Trophoblast cell (in vitro differentiated cells and primary cell): ENCODE measurements around the gene ZNF592.

Experiments
- DNase-seq, 2 donors: peaks; one replicate each; pipeline ENCODE4 v3.0.0-alpha.2; 2016
- H2AFZ ChIP-seq: 2 replicates; pipeline ENCODE4 v1.6.1; 2013; ENCODE audit warnings: low read length, moderate library complexity, mild to moderate bottlenecking; ENCODE audit not compliant: insufficient read depth, poor library complexity
- H2AK5ac ChIP-seq: 2 replicates; pipeline ENCODE4 v1.6.1; 2013; ENCODE audit warnings: mild to moderate bottlenecking, low read length
- H2BK120ac ChIP-seq: 2 replicates; pipeline ENCODE4 v1.6.1; 2013; ENCODE audit warnings: low read length, mild to moderate bottlenecking, moderate library complexity; ENCODE audit not compliant: insufficient read depth, poor library complexity
- H2BK12ac ChIP-seq: 2 replicates; pipeline ENCODE4 v1.6.1; 2013; ENCODE audit warnings: mild to moderate bottlenecking, low read length, moderate library complexity
- H2BK5ac ChIP-seq: 2 replicates; pipeline ENCODE4 v1.6.1; 2013; ENCODE audit warnings: low read length, low read depth, moderate library complexity, mild to moderate bottlenecking; ENCODE audit not compliant: poor library complexity
- H3K14ac ChIP-seq: 2 replicates; pipeline ENCODE4 v1.6.1; 2013; ENCODE audit warnings: mild to moderate bottlenecking, low read length
- H3K18ac ChIP-seq: 2 replicates; pipeline ENCODE4 v1.6.1; 2013; ENCODE audit warnings: mild to moderate bottlenecking, low read length
- H3K23ac ChIP-seq: 2 replicates; pipeline ENCODE4 v1.6.1; 2013; ENCODE audit warnings: low read length
- H3K27ac ChIP-seq: 2 replicates; pipeline ENCODE4 v1.5.1; 2013; ENCODE audit warnings: low read depth, mild to moderate bottlenecking, inconsistent platforms, low read length, moderate library complexity
- H3K27me3 ChIP-seq: 2 replicates; pipeline ENCODE4 v1.6.1; 2013; ENCODE audit warnings: inconsistent platforms, mild to moderate bottlenecking, low read length, moderate library complexity; ENCODE audit not compliant: insufficient read depth
- H3K36me3 ChIP-seq, 2 experiments: 1 replicate in 1 of 2; 2 replicates in 1 of 2; pipeline ENCODE4 v1.6.1; 2013; ENCODE audit warnings: low read length in 2 of 2, mild to moderate bottlenecking in 2 of 2, moderate library complexity in 1 of 2; ENCODE audit not compliant: insufficient read depth in 2 of 2, control insufficient read depth in 1 of 2
- H3K4ac ChIP-seq: 2 replicates; pipeline ENCODE4 v1.6.1; 2013; ENCODE audit warnings: low read depth, mild to moderate bottlenecking, low read length, moderate library complexity
- H3K4me1 ChIP-seq, 2 experiments: 1 replicate in 1 of 2; 2 replicates in 1 of 2; pipeline ENCODE4 v1.6.1; 2013; ENCODE audit warnings: low read length in 2 of 2, mild to moderate bottlenecking in 2 of 2, moderate library complexity in 1 of 2; ENCODE audit not compliant: insufficient read depth in 2 of 2, control insufficient read depth in 1 of 2
- H3K4me2 ChIP-seq: 2 replicates; pipeline ENCODE4 v1.6.1; 2013; ENCODE audit warnings: inconsistent platforms, mild to moderate bottlenecking, low read length, moderate library complexity
- H3K4me3 ChIP-seq: 2 replicates; pipeline ENCODE4 v1.5.1; 2013; ENCODE audit warnings: mild to moderate bottlenecking, low read depth, low read length, inconsistent platforms
- H3K79me1 ChIP-seq: one replicate; pipeline ENCODE4 v1.6.1; 2013; ENCODE audit warnings: low read length
- H3K79me2 ChIP-seq: 2 replicates; pipeline ENCODE4 v1.6.1; 2013; ENCODE audit warnings: low read length, mild to moderate bottlenecking; ENCODE audit not compliant: control insufficient read depth, insufficient read depth, poor library complexity
- H3K9ac ChIP-seq: 2 replicates; pipeline ENCODE4 v1.6.1; 2013; ENCODE audit warnings: mild to moderate bottlenecking, low read length
- H3K9me3 ChIP-seq: 2 replicates; pipeline ENCODE4 v1.6.1; 2013; ENCODE audit warnings: low read depth, mild to moderate bottlenecking, control low read depth, inconsistent platforms, low read length; ENCODE audit not compliant: insufficient read depth
- H4K12ac ChIP-seq: 2 replicates; pipeline ENCODE4 v1.6.1; 2013; ENCODE audit warnings: low read depth, mild to moderate bottlenecking, low read length, moderate library complexity
- H4K8ac ChIP-seq: 2 replicates; pipeline ENCODE4 v1.6.1; 2013; ENCODE audit warnings: low read depth, mild to moderate bottlenecking, low read length, moderate library complexity
- H4K91ac ChIP-seq: one replicate; pipeline ENCODE4 v1.6.1; 2013; ENCODE audit warnings: low read depth, mild to moderate bottlenecking, low read length, moderate library complexity
- WGBS: extraction: QIAGEN DNeasy Blood & Tissue Kit; methylation state at CpG from one replicate; pipeline ENCODE4 v1.1.7; 2013; ENCODE audit warnings: missing lambda C conversion rate; ENCODE audit not compliant: insufficient read length, insufficient coverage; ENCODE audit errors: extremely low coverage; 5-methylcytosine and 5-hydroxymethylcytosine counted together

ZNF592 gene

DNA sequence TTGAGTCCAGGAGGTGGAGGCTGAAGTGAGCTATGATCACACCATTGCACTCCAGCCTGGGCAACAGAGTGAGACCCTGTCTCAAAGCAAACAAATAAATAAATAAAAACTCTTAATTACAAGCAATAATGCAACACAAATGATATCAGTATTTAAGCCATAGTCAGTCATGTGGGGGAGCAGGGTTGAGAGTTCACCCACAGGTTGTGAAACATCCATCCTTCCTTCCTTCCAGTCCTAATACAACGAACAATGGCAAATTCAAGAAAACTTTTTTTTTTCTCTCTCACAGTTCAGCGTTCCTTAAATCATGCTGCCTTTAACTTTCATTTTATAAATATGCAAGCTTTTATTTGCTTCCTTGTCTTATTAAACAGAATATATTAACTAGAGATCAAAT is 24.1 kb downstream of the ZNF592 start:
- no CpG with 5 or more reads among the region's 2 CpGs for WGBS
- H3K4me1 ChIP-seq = peaks cover 0 to 3% of the 10 kb centered on the region in 2 experiments
- H2AFZ ChIP-seq = no peak overlapping the region
- no peak overlapping the region for H2BK120ac ChIP-seq
- DNase-seq = no peak
- H2BK5ac ChIP-seq = no peak overlapping the region
- no peak overlapping the region for H3K27ac ChIP-seq
- peak overlapping the region; percentile 27 for H3K4ac ChIP-seq
- H3K18ac ChIP-seq = no peak overlapping the region
- no peak overlapping the region for H4K8ac ChIP-seq
- H3K27me3 ChIP-seq = no peaks in the 10 kb centered on the region
- no peak overlapping the region for H3K4me2 ChIP-seq
- peaks cover 15 to 23% of the 10 kb centered on the region in 2 experiments for H3K36me3 ChIP-seq
- H4K91ac ChIP-seq = no peak overlapping the region
- no peak overlapping the region for H4K12ac ChIP-seq
- H3K4me3 ChIP-seq = no peak overlapping the region
- H3K79me2 ChIP-seq = peaks cover 1% of the 10 kb centered on the region
- no peak overlapping the region for H3K9ac ChIP-seq
- no peak overlapping the region for H2AK5ac ChIP-seq
- H2BK12ac ChIP-seq = no peak overlapping the region
- no peak overlapping the region for H3K23ac ChIP-seq
- no peak overlapping the region for H3K14ac ChIP-seq
- H3K9me3 ChIP-seq = no peaks in the 10 kb centered on the region
- H3K79me1 ChIP-seq = no peaks in the 10 kb centered on the region

- peaks cover 0 to 3% of the 10 kb centered on the region in 2 experiments for H3K4me1 ChIP-seq
- H2BK5ac ChIP-seq = no peak overlapping the region
- no peak overlapping the region for H4K91ac ChIP-seq
- no peak overlapping the region for H2AK5ac ChIP-seq
- H3K23ac ChIP-seq = no peak overlapping the region
- no peak overlapping the region for H3K18ac ChIP-seq
- DNase-seq = no peak
- no CpG with 5 or more reads among the region's 3 CpGs for WGBS
- no peaks in the 10 kb centered on the region for H3K79me2 ChIP-seq
- H3K4me2 ChIP-seq = no peak overlapping the region
- H3K27me3 ChIP-seq = no peaks in the 10 kb centered on the region
- H4K12ac ChIP-seq = no peak overlapping the region
- H3K9me3 ChIP-seq = no peaks in the 10 kb centered on the region
- peaks cover 14 to 26% of the 10 kb centered on the region in 2 experiments for H3K36me3 ChIP-seq
- H3K4me3 ChIP-seq = no peak overlapping the region
- no peak overlapping the region for H2BK120ac ChIP-seq
- no peak overlapping the region for H3K4ac ChIP-seq
- no peak overlapping the region for H3K9ac ChIP-seq
- H3K14ac ChIP-seq = no peak overlapping the region
- H3K79me1 ChIP-seq = no peaks in the 10 kb centered on the region
- no peak overlapping the region for H4K8ac ChIP-seq
- H2AFZ ChIP-seq = no peak overlapping the region
- no peak overlapping the region for H2BK12ac ChIP-seq
- H3K27ac ChIP-seq = no peak overlapping the region
Measured at GRCh38 chr15:84773716-84774115, 25.3 kb downstream of the ZNF592 start.

DNA sequence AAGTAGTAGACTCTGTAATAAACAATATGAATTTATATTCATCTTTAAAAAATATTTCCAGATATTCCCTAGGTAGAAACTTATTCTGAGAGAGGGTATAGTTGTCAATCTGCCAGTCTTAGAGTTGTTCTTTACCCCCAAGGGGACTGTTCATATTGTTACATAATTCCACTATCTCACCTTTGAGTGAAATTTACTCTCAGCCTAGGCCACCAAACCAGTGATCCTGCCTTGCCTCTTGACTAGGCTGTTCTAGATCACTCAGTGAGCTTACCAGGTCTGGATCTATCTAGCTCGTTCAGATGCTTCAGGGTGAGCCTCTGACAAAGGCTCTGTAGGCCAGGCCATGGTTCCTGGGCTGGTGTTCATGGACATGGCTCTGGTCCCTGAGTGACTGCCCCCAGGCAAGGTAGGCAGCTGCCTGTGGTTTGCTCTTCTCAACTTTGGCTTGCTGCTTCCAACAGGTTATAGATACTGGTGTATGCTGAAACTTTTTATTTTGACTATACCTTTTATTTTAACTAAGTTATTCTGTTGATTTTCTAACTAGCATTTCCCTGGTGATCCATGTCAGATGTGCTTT is 27.6 kb downstream of the ZNF592 start:
- H2AK5ac ChIP-seq = no peak overlapping the region
- no peaks in the 10 kb centered on the region for H3K9me3 ChIP-seq
- no peak overlapping the region for H3K23ac ChIP-seq
- no peak overlapping the region for H3K14ac ChIP-seq
- H3K18ac ChIP-seq = no peak overlapping the region
- H3K79me2 ChIP-seq = no peaks in the 10 kb centered on the region
- H3K9ac ChIP-seq = no peak overlapping the region
- no peak overlapping the region for H2AFZ ChIP-seq
- H3K36me3 ChIP-seq = peaks cover 9 to 19% of the 10 kb centered on the region in 2 experiments
- no peak overlapping the region for H4K91ac ChIP-seq
- no peaks in the 10 kb centered on the region for H3K27me3 ChIP-seq
- no peak overlapping the region for H3K27ac ChIP-seq
- no CpG with 5 or more reads among the region's 1 CpG for WGBS
- no peak overlapping the region for H3K4me3 ChIP-seq
- H4K8ac ChIP-seq = no peak overlapping the region
- peaks cover 0 to 3% of the 10 kb centered on the region in 2 experiments for H3K4me1 ChIP-seq
- no peak overlapping the region for H3K4ac ChIP-seq
- no peak overlapping the region for H2BK5ac ChIP-seq
- H3K79me1 ChIP-seq = no peaks in the 10 kb centered on the region
- no peak overlapping the region for H2BK12ac ChIP-seq
- H4K12ac ChIP-seq = no peak overlapping the region
- no peak overlapping the region for H2BK120ac ChIP-seq
- no peak for DNase-seq
- no peak overlapping the region for H3K4me2 ChIP-seq

GRCh38 chr15:84778194-84778593 is 29.8 kb downstream of the ZNF592 start:
- no peak overlapping the region for H2BK12ac ChIP-seq
- no peak overlapping the region for H2AK5ac ChIP-seq
- no peak overlapping the region for H3K14ac ChIP-seq
- no peak overlapping the region for H2BK5ac ChIP-seq
- peaks cover 12 to 22% of the 10 kb centered on the region in 2 experiments for H3K36me3 ChIP-seq
- no peaks in the 10 kb centered on the region for H3K9me3 ChIP-seq
- no peaks in the 10 kb centered on the region for H3K79me2 ChIP-seq
- H3K18ac ChIP-seq = no peak overlapping the region
- H3K79me1 ChIP-seq = no peaks in the 10 kb centered on the region
- peaks cover 0 to 3% of the 10 kb centered on the region in 2 experiments for H3K4me1 ChIP-seq
- no peaks in the 10 kb centered on the region for H3K27me3 ChIP-seq
- H3K4me3 ChIP-seq = no peak overlapping the region
- H4K12ac ChIP-seq = no peak overlapping the region
- no peak overlapping the region for H2BK120ac ChIP-seq
- H4K91ac ChIP-seq = no peak overlapping the region
- H3K4me2 ChIP-seq = no peak overlapping the region
- H3K23ac ChIP-seq = no peak overlapping the region
- H3K27ac ChIP-seq = no peak overlapping the region
- no peak for DNase-seq
- no peak overlapping the region for H2AFZ ChIP-seq
- no CpG with 5 or more reads among the region's 13 CpGs for WGBS
- no peak overlapping the region for H4K8ac ChIP-seq
- H3K4ac ChIP-seq = no peak overlapping the region
- no peak overlapping the region for H3K9ac ChIP-seq
